KBM-7 (cell line): Measurements from ENCODE around the gene TNFRSF25.

ENCODE experiments used
- DNase-seq: peaks from one replicate; pipeline ENCODE4 v3.0.0-alpha.2; 2015
- in situ Hi-C: fragments of 300-500 bp; cut with MboI; formaldehyde crosslinking; loops from 2 replicates; pipeline ENCODE4 v1.14.3; 2020; ENCODE audit warnings: low sequenced_read_pairs, low pct_unique_long_range_greater_than_20kb, mixed read lengths

The TNFRSF25 gene

DNA sequence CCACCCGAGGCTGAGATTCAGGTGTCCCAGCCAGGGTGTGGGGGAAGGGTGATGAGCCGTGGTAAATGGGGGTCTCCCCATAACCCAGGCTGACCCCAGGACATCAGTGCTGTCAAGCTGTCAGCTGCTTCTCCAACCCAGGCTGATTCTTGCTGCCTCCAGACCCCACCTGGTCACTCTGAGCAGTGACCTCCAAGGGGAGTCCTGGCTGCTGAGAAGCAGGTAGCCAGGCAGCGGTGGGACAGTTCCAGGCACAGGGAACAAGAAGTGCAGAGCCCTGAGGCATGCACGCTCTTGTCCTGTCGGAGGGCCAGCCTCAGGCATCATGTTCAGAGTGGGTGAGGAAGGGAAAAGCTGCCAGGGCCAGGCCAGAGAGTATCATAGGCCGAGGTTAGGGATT, 40.3 kb downstream of the TNFRSF25 start:
- DNase-seq: no peak
- in situ Hi-C loops: no loop called here

DNA sequence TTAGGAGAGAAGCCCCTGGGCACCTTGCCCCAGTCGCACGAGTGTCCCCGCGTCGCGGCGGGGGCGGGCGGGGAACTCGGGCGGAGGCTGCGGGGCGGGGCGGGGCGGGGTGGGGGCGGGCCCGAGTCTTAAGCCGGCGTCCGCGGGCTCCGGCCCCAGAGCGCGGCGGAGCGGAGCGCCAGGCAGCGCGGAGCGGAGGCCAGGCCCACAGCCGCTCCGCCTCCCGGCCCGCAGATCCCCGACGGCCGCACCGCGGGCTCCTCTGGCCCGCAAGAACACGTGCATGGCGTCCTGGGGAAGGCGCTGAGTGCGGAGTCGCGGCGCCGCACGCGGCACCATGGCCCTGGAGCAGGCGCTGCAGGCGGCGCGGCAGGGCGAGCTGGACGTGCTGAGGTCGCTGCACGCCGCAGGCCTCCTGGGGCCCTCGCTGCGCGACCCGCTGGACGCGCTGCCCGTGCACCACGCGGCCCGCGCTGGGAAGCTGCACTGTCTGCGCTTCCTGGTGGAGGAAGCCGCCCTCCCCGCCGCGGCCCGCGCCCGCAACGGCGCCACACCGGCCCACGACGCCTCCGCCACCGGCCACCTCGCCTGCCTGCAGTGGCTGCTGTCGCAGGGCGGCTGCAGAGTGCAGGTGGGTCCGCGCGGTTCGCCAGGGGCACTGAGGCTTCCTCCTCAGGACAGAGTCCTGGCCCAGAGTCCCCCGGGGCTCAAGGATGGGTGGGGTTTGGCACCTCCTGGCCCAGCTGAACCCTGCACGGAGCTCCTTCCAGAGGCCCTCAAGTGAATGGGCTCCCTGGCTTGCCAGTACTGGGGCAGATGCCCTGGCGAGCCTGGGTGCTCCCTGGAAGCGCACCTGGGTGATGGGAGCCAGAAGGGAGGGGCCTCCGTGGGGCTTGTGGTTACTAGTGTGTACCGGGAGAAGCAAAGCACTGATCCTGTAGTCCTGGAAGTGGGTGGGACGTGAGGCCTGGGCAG, 41.1 kb downstream of the TNFRSF25 start, which contains the start of gene ESPN:
ESPN (plus strand) TSS at position 158 of the 975 bp plus-strand sequence; CDS start at position 338, 180 bp downstream.
- no peak for DNase-seq
- in situ Hi-C loops: no loop called here

DNA sequence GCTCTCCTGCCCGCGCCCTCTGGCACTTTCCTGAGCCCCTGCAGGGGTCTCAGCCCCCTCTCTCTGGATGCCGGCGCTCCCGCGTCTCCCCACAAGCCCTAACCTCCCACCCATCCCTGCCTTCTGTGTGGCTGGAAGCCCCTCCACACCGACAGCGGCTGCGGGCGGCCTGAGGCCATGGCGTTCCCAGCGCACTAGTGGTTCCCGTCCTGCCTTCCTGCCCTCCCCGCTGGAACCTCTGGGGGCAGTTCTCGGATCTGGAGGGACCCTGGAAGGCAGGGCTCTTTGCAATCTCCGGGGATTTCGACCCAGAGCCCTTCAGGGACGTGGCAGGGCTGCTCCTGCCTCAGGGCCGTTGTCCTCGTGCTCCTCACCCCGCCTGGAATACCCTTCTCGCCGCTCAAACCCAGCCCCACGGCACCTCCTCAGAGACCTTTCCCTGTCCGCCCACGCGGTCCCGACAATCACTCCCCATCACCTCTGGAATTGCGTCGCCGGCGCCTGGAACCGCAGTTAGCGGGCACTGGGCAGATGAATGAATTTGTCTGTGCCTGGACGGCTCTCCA, 41.9 kb downstream of the TNFRSF25 start:
- no peak for DNase-seq
- in situ Hi-C loops: no loop called here

DNA sequence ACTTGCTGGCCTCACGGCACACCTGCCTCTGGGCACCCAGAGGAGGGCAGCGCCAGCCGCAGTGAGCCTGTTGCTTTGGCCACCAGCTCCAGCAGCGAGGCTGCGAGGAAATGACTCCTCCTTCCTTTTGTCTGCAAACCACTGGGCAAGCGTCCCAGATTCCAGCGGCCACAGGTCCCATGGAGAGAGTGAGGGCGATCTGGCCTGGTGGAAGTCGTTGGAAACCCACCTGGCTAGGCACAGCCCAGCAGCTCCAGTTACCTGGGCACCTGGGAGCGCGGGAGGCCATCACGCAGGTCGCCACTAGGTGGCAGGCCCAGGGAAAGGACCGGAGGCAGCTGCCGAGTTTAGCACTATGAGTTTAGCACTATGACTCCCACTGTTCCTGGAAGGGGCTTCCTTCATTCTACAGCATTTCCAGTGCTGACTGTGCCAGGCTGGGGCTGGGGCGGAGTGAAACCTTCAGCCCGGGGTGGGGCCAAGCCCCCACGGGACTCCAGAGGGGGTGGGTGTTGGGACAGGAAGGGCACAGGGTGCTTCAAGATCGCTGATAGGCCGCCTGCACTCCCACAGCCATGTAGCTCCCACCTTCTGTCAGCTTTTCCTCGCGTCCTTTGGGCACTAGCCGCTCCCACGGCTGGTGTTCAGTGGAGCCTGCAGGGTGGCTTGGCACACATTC, 42.5 kb downstream of the TNFRSF25 start:
- in situ Hi-C loops: no loop called here
- peak; percentile 45 for DNase-seq

DNA sequence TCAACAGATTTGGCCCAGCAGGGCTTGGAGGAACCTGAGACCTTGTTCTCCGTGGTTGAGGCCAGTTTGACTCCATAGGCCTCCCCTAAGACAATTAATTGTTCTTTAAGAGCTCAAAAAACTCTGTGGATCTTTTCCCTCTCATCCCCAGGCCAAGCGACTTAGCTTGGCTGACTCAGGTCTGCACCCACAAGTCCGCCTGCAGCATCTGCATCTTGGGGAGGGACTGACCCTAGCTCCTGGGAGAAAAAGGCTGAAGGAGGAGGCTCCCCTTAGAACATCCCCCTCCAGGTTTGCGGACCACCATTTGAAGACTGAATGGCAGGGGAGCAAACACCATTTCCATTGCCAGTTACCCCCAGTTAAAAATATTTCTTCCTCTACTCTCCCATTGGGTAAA, 44.7 kb downstream of the TNFRSF25 start:
- DNase-seq: no peak
- in situ Hi-C loops: no loop called here

DNA sequence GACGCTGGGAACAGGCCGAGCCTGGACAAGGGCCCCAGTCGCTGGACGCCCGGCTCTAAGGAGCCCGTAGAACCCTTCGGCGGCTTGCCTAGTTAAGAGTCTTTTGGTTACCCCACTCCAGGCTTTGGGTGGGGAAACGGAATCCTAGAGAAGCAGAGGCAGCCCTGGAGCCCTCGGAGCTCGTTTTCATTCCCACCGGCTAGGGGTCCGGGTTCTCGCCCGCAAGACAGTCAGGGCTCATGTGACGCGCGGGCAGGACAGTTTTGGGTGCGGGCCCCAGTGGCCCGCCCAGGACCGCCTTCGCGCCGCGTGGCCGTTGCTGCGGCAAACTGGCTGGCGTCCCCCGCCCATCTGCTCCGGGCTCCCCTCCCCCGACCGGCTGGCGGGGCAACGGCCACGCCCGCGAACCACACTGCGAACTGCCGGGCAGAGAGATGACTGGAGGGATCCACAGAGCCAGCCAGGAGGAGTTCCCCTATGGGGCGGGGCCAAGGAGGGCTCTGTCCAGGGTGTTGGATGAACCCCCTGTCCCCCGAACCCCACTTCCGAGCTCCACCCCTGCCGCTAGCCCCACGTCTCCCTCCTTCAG, 45.4 kb downstream of the TNFRSF25 start:
- in situ Hi-C loops: no loop called here
- no peak for DNase-seq

DNA sequence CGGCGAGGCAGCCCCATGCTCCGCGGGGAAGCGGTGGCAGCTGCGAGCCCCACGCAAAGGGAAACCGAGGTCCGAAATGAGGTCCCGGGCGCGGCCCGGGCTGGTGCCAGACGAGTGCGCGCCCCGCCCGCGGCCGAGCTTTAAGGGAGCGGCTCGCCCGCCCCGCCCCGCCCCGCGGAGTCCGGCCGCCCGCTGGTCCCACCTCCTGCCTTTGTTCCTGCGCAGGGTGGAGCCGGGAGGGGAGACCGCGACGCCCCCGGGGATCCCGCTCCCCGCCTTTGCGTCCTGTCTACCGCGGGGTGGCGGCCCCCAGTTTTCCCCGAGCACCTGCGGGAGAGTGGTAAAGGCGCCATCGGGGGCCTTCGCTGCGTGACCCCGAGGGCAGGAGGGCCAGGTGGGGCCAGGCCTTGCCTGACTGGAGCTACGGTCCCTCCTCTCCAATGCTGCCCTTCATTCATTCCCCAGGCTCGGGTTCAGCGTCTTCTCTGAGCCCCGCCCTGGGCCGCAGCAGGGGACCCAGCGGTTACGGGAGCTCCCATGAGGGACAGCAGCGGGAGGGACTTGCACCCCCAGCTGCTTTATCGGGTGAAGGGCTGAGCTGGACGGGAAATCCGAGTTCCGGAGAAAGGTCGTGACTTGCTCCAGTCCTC, 46.0 kb downstream of the TNFRSF25 start, which contains the start of gene HES2:
HES2 (minus strand) TSS at position 116 of the 650 bp plus-strand sequence; CDS start at position 17, 99 bp downstream.
- DNase-seq: no peak
- in situ Hi-C loops: no loop called here

DNA sequence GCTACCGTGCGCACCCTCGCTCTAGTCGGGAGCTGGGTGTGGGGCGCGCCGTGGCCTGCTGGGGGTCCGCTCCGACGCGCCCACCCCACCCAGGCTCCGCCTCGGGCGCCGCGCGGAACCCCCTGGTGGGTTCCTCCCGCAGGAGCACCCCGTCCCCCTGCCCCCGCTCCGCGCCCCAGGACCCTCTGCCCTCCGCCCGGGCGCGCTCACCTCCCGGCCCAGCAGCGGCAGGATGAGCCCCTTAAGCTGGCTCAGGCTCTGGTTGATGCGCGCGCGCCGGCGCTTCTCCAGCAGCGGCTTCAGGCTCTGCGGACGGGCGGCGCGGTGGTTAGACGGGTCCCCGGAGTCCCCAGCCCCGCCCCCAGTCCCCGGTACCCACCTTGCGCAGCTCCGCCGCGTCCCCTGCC, 46.6 kb downstream of the TNFRSF25 start:
- DNase-seq: no peak
- in situ Hi-C loops: no loop called here

DNA sequence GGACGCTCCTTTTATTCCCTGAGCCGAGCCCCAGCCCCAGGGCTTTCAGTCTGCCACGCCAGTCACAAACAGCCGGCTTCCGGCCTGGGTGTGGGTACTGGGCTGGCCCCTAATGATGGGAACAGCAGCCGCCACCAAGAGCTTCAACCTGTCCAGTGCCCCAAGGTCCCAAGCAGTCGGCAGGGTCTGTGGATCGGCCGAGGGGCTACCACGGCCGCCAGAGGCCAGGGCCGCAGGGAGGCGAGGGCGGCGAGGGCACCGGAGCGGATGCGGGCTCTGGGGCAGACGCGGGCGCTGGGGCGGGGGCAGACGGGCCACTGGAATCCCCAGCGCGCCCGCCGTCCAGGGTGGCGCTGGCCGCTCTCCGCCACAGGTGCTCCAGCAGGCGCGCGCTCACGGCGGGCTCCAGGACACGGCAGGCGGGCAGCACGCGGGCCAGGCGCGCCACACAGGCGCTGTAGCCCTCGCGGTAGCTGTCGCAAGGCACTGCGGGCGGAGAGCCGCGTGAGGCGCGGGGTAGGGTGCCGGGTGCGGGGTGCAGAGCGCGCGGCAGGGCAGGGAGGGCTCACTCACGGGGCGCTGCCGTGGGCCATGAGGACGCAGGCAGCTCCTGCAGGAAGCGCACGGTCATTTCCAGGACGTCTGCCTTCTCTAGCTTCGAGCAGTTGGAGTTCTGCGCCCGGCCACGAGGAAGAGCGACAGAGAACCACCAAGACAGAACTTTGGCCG, 47.1 kb downstream of the TNFRSF25 start:
- DNase-seq: no peak
- in situ Hi-C loops: no loop called here

DNA sequence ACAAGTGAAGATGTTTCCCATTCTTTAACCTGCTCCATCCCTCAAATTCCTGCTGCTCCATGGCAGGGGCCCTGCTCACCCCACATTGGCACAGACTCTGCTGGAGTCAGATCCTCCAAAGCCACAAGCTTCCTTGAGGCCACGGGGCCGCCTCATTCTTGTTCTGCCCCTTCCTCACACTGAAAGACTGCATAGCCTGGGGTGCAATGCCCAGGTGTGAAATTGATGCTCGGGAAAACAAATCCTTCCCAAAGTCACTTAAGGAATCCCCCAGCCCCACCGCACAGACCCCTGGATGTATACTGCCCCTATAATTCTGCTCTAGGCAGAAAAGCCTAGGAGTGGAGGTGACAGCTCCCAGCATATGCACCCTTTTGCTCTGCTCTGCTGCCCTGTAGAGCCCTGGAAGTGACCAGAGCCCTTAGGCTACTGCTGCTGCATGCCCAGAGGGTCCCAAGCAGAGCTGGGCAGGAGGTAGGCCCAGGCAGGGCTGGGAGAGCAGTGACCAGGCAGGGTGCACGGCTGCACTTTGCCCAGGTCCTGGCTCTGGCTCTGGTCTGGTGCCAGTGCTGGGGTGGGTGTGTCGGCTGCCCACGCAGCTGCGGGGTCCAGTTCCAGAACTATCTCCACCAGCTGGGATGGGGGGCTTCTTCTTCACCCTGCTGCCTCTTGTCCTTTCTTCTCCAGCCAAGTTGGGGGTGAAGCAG, 47.9 kb downstream of the TNFRSF25 start:
- no peak for DNase-seq
- in situ Hi-C loops: no loop called here

DNA sequence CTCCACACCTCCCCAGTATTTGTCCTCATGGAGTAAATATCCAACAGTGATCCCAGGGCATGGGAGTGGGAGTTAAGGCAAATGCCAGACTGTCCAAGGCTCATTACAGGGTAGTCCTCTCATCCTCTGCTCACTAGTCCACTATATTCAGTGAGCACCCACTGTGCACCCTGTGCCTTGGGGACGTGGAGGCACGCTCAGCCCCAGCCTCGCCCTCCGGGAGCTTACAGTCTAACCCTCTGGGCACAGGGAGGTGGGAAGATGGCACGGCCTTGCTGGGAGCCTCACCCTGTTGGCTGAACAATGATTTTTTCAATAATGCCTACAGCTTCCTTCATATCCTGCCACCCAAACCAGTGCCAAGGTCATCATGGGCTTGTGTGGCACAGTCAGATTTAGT, 49.1 kb downstream of the TNFRSF25 start:
- in situ Hi-C loops: no loop called here
- DNase-seq: no peak

DNA sequence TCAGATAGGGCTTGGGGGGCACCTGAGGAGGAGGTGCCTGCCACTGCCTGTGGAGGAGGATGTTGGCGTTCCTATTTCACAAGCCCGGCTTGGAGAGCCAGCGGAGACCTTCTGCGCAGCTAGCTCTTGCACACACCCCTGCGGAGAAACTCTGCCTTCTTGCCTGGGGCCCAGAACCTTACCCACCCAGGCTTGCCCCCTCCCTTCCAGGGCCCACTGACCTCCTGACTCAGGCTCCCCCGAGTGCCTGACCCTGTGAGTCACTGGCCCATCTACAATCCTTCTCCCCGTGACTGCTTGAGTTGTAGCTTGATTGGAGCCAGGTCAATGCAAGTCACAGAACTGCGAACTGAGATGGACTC, 49.7 kb downstream of the TNFRSF25 start:
- in situ Hi-C loops: no loop called here

DNA sequence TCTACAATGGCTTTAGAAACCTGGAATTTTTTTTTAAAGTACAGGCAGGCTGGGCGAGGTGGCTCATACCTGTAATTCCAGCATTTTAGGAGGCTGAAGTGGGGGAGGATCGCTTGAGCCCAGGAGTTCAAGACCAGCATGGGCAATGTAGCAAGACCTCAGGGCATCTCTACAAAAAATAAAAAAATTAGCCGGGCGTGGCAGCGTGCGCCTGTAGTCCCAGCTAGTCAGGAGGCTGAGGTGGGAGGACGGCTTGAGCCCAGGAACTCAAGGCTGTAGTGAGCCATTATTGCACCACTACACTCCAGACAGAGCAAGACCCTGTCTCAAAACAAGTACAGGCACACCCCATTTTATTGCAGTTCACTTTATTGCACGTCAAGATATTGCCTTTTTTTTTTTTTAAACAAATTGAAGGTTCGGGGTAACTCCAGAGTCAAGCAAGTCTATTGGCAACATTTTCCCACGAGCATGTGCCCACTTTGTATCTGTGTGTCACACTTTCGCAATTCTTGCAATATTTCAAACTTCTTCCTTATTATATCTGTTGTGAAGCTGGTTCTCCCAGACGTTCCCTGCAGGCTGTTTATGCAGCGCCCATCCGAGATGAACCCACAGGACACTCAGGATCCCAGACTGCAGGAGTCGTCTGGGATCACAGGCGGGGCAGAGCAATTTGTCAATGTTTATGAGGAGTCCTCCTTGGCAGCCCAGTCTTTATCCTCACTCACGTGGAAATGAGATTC, 50.9 kb downstream of the TNFRSF25 start:
- in situ Hi-C loops: no loop called here

More for the DNA sequence above, 49.7 kb downstream of the TNFRSF25 start:
- DNase-seq: no peak

DNA sequence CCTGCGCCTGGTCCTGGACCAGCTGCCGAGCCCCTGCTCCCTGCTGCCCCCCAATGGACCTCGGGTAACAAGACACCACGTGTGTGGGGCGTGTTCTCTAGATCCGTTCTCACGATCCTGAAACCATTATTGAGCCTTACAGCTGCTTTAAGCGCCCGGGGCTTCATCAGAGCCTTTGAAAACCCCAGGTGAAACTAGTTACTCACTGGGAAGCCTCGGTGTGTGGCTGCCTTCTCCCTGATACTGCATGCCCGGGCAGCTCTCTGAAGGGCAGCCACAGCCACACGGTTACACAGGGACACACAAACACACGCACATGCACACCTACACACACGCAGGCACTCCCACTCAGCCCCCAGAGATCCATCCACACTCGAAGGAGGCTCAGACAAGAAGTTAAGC, 51.5 kb downstream of the TNFRSF25 start:
- peak; percentile 51 for DNase-seq
- in situ Hi-C loops: no loop called here

More for the DNA sequence above, 50.9 kb downstream of the TNFRSF25 start:
- DNase-seq: no peak

DNA sequence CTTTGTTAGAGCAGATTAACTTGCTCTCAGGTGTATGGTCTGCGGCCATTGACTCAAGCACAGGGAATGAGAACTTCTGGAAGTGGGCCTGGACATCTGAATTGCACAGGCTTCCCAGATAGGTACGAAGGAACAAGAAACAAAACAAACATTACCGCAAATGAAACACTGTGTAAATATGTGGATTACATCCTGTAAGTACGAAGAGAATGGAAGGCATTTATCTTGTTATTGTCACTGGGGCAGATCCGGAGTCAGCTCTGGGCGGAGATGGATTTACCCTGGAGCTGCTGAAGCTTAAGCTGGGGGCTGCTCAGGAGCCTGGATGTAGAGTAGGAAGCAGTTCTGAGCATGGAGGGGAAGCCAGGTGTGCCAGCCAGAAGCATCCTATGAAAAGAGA, 53.1 kb downstream of the TNFRSF25 start:
- in situ Hi-C loops: no loop called here
- no peak for DNase-seq
